Effector memory CD4-positive, alpha-beta T cell (primary cell): ENCODE data around the gene RFESD.

ENCODE experiments used
- DNase-seq, 3 donors: peaks; one replicate each; pipeline ENCODE4 v3.0.0-alpha.2; 2020
- H3K27ac ChIP-seq: 2 replicates; pipeline ENCODE4 v1.7.0; 2013; ENCODE audit warnings: mild to moderate bottlenecking, low read length, moderate library complexity; ENCODE audit not compliant: insufficient read depth, poor library complexity, severe bottlenecking
- H3K27me3 ChIP-seq: replicated peaks from 2 replicates; pipeline ENCODE4 v1.7.0; 2013; ENCODE audit warnings: mild to moderate bottlenecking, low read length; ENCODE audit not compliant: insufficient read depth, control insufficient read depth, poor library complexity, severe bottlenecking
- H3K36me3 ChIP-seq: 2 replicates; pipeline ENCODE4 v1.7.0; 2013; ENCODE audit warnings: mild to moderate bottlenecking, low read length, moderate library complexity; ENCODE audit not compliant: control insufficient read depth, insufficient read depth
- H3K4me1 ChIP-seq: 2 replicates; pipeline ENCODE4 v1.7.0; 2013; ENCODE audit warnings: low read length, mild to moderate bottlenecking; ENCODE audit not compliant: control insufficient read depth, insufficient read depth, poor library complexity, severe bottlenecking
- H3K4me3 ChIP-seq: 2 replicates; pipeline ENCODE4 v1.7.0; 2013; ENCODE audit warnings: low read length, low read depth, mild to moderate bottlenecking; ENCODE audit not compliant: insufficient read depth, poor library complexity, severe bottlenecking
- H3K9me3 ChIP-seq: 2 replicates; pipeline ENCODE4 v1.7.0; 2013; ENCODE audit warnings: mild to moderate bottlenecking, low read length, moderate library complexity; ENCODE audit not compliant: control insufficient read depth

Gene RFESD

DNA sequence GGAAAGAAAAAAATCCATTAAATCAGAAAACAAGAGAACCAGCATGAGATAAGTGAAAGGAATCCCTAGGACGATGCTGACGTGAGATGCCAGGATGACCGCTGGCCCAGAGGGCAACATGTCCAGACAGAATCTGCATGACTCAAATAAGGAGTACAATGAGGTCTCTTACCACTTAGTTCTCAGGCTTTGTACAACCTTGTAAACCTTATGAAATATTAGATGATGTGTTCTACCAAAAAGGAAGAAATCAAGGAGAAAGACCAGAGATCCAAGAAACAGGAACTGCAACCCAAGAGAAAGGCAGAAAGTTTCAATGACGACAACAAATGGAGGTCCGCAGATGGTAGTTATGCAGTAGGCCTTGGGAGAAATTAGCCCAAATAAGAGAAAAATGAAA is 29.5 kb upstream of the RFESD start:
- Histone ChIP-seq H3K27ac (no peak overlapping the region), H3K4me3 (no peak overlapping the region)
- no peak for DNase-seq

DNA sequence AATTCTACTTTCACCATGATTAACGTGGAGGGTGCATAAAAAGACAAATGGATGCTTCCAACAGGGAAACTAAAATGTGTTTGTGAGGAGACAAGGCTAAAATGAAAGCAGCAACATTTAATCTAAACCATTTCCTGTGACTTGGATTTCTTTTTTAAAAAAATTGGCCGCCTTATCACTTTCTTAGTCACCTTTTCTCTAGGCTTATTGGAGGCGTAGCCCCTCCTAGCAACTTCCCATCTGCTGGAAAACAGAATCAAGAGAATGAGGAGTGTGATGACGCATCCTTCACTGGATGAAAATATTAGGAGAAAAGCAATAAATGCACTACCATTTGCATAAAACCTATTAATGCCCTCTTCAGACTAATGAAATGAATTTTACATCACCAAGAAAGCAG is 27.5 kb upstream of the RFESD start:
- Histone ChIP-seq H3K4me1 (peaks cover 44% of the 10 kb centered on the region), H3K27me3 (no peaks in the 10 kb centered on the region), H3K36me3 (no peaks in the 10 kb centered on the region), H3K27ac (no peak overlapping the region), H3K9me3 (no peaks in the 10 kb centered on the region), H3K4me3 (peak overlapping the region; percentile 83)
- DNase-seq = no peak

More for the DNA sequence above, 29.5 kb upstream of the RFESD start:
- Histone ChIP-seq H3K36me3 (no peaks in the 10 kb centered on the region), H3K27me3 (no peaks in the 10 kb centered on the region), H3K4me1 (peaks cover 27% of the 10 kb centered on the region), H3K9me3 (no peaks in the 10 kb centered on the region)

DNA sequence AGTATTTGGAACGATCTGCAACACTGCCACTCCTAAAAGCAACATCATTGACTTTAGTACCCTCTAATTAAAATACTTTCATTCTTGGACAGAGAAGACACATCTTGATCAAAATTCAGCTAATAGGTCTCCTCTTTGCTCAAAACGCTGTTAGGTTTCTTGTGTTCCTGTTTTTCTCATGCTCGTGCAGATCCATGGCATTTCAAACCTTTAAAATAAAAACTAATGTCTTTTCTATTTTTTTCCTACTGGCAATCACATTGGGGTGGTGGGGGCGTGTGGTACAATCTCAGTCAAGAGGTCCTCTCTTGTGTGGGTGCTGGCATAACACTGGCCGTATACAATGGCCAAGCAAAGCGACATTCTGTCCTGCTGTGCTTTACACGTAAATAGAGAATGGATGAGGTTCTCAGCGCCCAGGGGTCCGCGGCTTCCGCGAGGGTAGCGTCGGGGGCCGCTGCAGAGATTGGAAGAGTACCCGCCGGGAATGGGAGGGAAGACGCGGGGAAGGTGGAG is 27.0 kb upstream of the RFESD start:
- DNase-seq = no peak
- peak overlapping the region; percentile 83 for H3K4me3 ChIP-seq
- H3K27ac ChIP-seq = peak overlapping the region; percentile 57
- H3K27me3 ChIP-seq = no peaks in the 10 kb centered on the region
- peaks cover 49% of the 10 kb centered on the region for H3K4me1 ChIP-seq
- no peaks in the 10 kb centered on the region for H3K36me3 ChIP-seq
- no peaks in the 10 kb centered on the region for H3K9me3 ChIP-seq

DNA sequence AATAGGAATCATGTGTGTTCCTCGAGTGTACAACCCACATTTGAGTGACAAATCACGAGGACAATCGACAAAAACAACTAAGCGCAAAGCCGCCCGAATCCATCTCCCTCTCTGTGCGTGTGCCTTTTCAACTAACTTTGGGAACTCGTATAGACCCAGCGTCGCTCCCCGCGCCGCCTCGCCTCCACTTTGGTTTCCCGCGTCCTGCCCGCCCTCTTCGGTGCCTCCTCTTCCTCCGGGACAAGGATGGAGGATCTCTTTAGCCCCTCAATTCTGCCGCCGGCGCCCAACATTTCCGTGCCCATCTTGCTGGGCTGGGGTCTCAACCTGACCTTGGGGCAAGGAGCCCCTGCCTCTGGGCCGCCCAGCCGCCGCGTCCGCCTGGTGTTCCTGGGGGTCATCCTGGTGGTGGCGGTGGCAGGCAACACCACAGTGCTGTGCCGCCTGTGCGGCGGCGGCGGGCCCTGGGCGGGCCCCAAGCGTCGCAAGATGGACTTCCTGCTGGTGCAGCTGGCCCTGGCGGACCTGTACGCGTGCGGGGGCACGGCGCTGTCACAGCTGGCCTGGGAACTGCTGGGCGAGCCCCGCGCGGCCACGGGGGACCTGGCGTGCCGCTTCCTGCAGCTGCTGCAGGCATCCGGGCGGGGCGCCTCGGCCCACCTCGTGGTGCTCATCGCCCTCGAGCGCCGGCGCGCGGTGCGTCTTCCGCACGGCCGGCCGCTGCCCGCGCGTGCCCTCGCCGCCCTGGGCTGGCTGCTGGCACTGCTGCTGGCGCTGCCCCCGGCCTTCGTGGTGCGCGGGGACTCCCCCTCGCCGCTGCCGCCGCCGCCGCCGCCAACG is 26.3 kb upstream of the RFESD start, which contains the start of gene GPR150:
Gene GPR150, plus strand, starts transcription at position 58 of the 840 bp plus-strand sequence. Its CDS starts 189 bp downstream, at position 247.
- H3K36me3 ChIP-seq = no peaks in the 10 kb centered on the region
- H3K4me3 ChIP-seq = peak within 1 kb of the TSS; percentile 83
- no peaks in the 10 kb centered on the region for H3K9me3 ChIP-seq
- H3K27me3 ChIP-seq = no peaks in the 10 kb centered on the region
- peaks cover 53% of the 10 kb centered on the region for H3K4me1 ChIP-seq
- DNase-seq = peak; percentile 37 to 52 (median 48)
- peak within 1 kb of the TSS; percentile 67 for H3K27ac ChIP-seq

DNA sequence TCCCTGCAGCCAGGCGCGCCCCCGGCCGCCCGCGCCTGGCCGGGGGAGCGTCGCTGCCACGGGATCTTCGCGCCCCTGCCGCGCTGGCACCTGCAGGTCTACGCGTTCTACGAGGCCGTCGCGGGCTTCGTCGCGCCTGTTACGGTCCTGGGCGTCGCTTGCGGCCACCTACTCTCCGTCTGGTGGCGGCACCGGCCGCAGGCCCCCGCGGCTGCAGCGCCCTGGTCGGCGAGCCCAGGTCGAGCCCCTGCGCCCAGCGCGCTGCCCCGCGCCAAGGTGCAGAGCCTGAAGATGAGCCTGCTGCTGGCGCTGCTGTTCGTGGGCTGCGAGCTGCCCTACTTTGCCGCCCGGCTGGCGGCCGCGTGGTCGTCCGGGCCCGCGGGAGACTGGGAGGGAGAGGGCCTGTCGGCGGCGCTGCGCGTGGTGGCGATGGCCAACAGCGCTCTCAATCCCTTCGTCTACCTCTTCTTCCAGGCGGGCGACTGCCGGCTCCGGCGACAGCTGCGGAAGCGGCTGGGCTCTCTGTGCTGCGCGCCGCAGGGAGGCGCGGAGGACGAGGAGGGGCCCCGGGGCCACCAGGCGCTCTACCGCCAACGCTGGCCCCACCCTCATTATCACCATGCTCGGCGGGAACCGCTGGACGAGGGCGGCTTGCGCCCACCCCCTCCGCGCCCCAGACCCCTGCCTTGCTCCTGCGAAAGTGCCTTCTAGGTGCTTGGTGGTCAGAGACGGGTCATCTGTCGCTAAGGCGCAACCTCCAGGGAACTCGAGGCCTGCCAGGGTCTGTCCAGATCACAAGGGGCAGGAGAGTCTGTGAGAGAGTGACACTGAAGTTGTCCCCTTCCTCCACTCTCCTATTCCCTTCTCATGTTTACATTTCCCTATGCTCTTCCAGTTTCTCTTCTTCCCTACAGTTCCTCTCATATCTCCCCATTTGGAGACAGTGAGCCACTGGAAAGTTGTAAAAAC is 25.4 kb upstream of the RFESD start:
- peaks cover 53% of the 10 kb centered on the region for H3K4me1 ChIP-seq

DNA sequence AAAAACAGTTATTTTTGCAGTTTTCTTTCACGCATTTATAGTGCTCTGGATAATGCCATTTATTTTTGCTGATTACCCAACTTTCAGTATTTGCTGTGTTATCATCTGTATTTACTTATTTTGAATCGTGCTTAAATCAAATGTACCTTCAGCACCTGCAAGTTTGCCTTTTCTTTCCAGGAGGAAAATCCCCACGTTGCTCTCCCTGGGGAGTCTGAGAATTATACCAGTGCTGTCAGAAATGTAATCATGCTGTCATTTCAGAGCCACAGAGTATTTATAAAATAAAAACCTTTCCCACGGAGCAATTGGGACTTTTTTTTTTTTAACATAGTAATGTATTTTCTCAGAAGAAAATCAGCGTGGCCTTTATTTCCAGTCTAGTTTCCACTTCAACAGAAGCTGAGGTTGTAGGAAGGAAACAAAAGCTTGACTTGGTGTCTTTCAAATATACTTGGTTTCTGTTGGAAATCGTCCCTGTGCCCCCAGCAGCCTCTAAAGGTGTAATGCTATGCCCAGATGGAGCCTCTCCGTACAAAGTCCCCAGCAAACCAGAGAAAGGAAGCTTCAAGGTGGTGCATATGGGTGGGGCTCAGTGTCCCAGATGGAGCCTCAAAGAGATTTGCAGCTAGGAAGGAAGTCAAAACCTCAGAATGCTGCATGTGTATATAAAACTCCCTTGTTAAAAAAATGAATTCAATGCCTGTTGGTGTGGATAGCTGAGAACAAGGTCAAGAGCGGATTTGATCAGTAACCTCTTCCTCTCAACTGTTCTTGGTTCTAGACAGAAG is 24.5 kb upstream of the RFESD start:
- H3K36me3 ChIP-seq = no peaks in the 10 kb centered on the region
- H3K4me3 ChIP-seq = peak overlapping the region; percentile 65
- H3K9me3 ChIP-seq = no peaks in the 10 kb centered on the region
- peak in 2 of 3 donors; percentile 25 to 39 for DNase-seq
- H3K4me1 ChIP-seq = peaks cover 53% of the 10 kb centered on the region
- peak overlapping the region; percentile 67 for H3K27ac ChIP-seq
- H3K27me3 ChIP-seq = no peaks in the 10 kb centered on the region

More for the DNA sequence above, 25.4 kb upstream of the RFESD start:
- peak in 2 of 3 donors; percentile 25 to 33 for DNase-seq
- peak overlapping the region; percentile 67 for H3K27ac ChIP-seq
- H3K27me3 ChIP-seq = no peaks in the 10 kb centered on the region
- H3K4me3 ChIP-seq = peak overlapping the region; percentile 65
- H3K9me3 ChIP-seq = no peaks in the 10 kb centered on the region
- H3K36me3 ChIP-seq = no peaks in the 10 kb centered on the region

DNA sequence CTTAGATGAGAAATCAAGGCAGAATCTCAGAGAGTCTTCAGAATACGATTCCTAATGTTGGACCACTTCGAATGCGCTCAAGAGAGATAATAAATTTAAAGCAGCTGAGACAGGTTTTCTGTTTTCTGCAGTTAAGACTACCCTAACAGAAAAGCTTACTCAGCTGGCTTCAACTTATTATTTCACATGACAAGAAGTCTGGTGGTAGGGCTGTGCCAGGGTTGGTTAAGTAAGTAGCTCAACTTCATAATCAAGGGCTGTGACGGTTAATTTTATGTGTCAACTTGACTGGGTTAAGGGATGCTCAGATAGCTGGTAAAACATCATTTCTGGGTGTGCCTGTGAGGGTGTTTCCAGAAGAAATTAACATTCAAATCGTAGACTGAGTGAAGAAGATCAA is 22.9 kb upstream of the RFESD start:
- Histone ChIP-seq H3K4me1 (peaks cover 50% of the 10 kb centered on the region), H3K9me3 (no peaks in the 10 kb centered on the region), H3K27me3 (no peaks in the 10 kb centered on the region), H3K27ac (no peak overlapping the region), H3K36me3 (no peaks in the 10 kb centered on the region), H3K4me3 (no peak overlapping the region)
- no peak for DNase-seq

DNA sequence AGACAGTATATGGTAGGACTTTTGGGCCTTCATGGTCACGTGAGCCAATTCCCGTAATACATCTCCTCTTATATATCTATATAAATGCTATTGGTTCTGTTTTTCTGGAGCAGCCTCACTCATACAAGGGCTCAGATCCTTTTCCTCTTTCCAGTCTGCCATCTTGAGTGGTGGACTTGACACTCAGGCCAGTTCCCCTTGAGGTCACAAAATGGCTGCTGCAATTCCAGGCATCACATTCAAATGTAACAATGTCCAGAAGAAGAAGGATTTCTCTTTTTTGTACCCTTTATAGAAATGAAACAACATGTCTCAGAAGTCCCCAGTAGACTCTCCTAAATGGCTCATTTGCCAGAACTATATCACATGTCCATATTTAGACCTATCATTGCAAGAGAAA is 22.2 kb upstream of the RFESD start:
- peaks cover 44% of the 10 kb centered on the region for H3K4me1 ChIP-seq
- no peaks in the 10 kb centered on the region for H3K27me3 ChIP-seq
- no peaks in the 10 kb centered on the region for H3K9me3 ChIP-seq
- no peak overlapping the region for H3K27ac ChIP-seq
- H3K36me3 ChIP-seq = no peaks in the 10 kb centered on the region
- DNase-seq = no peak
- no peak overlapping the region for H3K4me3 ChIP-seq

DNA sequence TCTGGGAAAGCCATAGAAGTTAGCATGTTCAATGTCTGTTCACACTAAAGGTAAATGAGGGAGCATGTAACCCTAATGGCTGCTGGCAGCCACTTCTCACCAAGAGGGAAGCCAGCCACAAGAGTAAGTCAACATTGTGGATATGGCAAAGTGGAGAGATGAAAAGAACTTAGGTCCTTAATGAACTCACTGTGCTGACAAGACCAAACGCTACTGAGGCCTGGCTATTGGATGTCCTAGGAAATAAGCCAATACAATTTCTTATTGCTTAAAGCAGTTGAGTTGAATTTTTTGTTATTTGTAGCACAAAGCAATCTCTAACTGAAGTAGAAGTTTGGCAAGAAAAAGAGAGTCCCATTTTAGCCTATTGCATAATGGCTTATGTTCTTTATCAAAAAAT is 19.9 kb upstream of the RFESD start:
- Histone ChIP-seq H3K27ac (no peak overlapping the region), H3K36me3 (no peaks in the 10 kb centered on the region), H3K4me3 (no peak overlapping the region), H3K4me1 (peaks cover 30% of the 10 kb centered on the region), H3K9me3 (no peaks in the 10 kb centered on the region), H3K27me3 (no peaks in the 10 kb centered on the region)
- no peak for DNase-seq
